Measurements from ENCODE around the gene TMEM115.
"Not testable (repeated sequence)": the region's sequence is repeated elsewhere in the genome, so short reads cannot be mapped to it uniquely, and the experiment has no call there.

Gene TMEM115

GRCh38 chr3:50316657-50317242, 42.6 kb downstream of the TMEM115 start:
- peak; percentile 62 for DNase-seq (ENCODE audit: low read depth)

DNA sequence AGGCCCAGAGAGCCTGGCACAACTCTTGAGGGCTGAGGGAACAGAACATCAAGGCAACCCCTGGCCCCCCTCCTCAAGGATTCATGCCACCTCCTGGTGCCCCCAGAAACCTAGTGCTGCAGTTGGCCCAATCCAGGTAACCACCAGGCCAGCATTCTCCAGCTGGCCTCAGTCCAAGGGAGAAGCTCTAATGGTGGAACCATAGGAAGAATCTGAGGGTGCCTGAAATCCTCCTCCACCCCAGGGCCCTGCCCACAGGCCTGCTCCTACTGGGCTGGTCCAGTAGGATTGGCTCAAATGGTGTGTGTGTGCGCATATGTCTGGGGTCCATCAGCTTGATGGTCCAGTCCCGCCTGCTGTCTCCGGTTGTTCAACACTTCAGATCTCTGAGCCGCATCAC, 44.5 kb downstream of the TMEM115 start:
- DNase-seq (ENCODE audit: low read depth) = no peak

- no peak for DNase-seq (ENCODE audit: low read depth)
These were observed 45.0 kb downstream of the TMEM115 start for GRCh38 chr3:50314342-50314741.

DNA sequence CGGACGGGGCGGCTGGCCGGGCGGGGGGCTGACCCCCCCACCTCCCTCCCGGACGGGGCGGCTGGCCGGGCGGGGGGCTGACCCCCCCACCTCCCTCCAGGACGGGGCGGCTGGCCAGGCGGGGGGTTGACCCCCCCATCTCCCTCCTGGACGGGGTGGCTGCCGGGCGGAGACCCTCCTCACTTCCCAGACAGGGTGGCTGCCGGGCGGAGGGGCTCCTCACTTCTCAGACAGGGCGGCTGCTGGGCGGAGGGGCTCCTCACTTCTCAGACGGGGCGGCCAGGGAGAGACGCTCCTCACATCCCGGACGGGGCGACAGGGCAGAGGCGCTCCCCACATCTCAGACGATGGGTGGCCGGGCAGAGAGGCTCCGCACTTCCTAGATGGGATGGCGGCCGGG, 47.3 kb downstream of the TMEM115 start:
- not testable (repeated sequence) for DNase-seq (ENCODE audit: low read depth)

All from activated T-helper 1 cell treated with Interleukin-2 at 50 U/mL for 16 hours (primary cell).